CD14-positive monocyte (primary cell): ENCODE results near the gene SRR. TPM values are rescaled to one million over a fixed set of nuclear protein-coding genes. Genes with fewer than 3 reads are reported as not detected.

ENCODE experiments used
- DNase-seq, 3 donors: peaks; one replicate each; pipeline ENCODE4 v3.0.0-alpha.2; 2011 to 2022
- H2AFZ ChIP-seq: 2 replicates; pipeline ENCODE4 v1.6.0; 2012; ENCODE audit warnings: mild to moderate bottlenecking, low read depth, low read length, inconsistent platforms; ENCODE audit not compliant: insufficient read depth, poor library complexity, severe bottlenecking
- H3K27ac ChIP-seq, 2 donors: 1 replicate in 1 of 2; 2 replicates in 1 of 2; pipeline ENCODE4 v1.5.1; 2012 to 2013; ENCODE audit warnings: low read length in 2 of 2, control low read depth in 1 of 2, inconsistent platforms in 1 of 2, low read depth in 1 of 2, mild to moderate bottlenecking in 1 of 2
- H3K27me3 ChIP-seq, 2 donors: one replicate each; pipeline versions ENCODE4 v1.6.0 to v1.6.1; 2011 to 2013; ENCODE audit warnings: low read length in 2 of 2; ENCODE audit not compliant: control insufficient read depth in 2 of 2, insufficient read depth in 2 of 2
- H3K36me3 ChIP-seq, 2 donors: replicated peaks in 1 of 2; 1 replicate in 1 of 2; 2 replicates in 1 of 2; pipeline versions ENCODE4 v1.5.1 to v1.6.1; 2012 to 2013; ENCODE audit warnings: low read length in 2 of 2, control low read depth in 1 of 2, inconsistent platforms in 1 of 2, mild to moderate bottlenecking in 1 of 2; ENCODE audit not compliant: insufficient read depth in 2 of 2, control insufficient read depth in 1 of 2
- H3K4me1 ChIP-seq, 2 donors: 1 replicate in 1 of 2; 2 replicates in 1 of 2; pipeline versions ENCODE4 v1.5.1 to v1.6.1; 2012 to 2013; ENCODE audit warnings: low read length in 2 of 2, control low read depth in 1 of 2, inconsistent platforms in 1 of 2, mild to moderate bottlenecking in 1 of 2, moderate library complexity in 1 of 2; ENCODE audit not compliant: insufficient read depth in 2 of 2, control insufficient read depth in 1 of 2
- H3K4me2 ChIP-seq: replicated peaks from 2 replicates; pipeline ENCODE3; 2012; ENCODE audit warnings: low read length, moderate library complexity, mild to moderate bottlenecking; ENCODE audit not compliant: poor library complexity, severe bottlenecking; ENCODE audit errors: extremely low read depth
- H3K4me3 ChIP-seq, 3 experiments: fragments of 200-600 bp in 1 of 3; sonication (generic) in 1 of 3; replicated peaks in 1 of 3; 1 replicate in 2 of 3; 2 replicates in 1 of 3; pipeline ENCODE4 v1.5.1; 2011 to 2013; ENCODE audit warnings: low read length in 3 of 3, mild to moderate bottlenecking in 3 of 3, control low read depth in 2 of 3, low read depth in 2 of 3, inconsistent platforms in 1 of 3, moderate library complexity in 1 of 3
- H3K79me2 ChIP-seq: 2 replicates; pipeline ENCODE4 v1.6.0; 2012; ENCODE audit warnings: mild to moderate bottlenecking, control low read depth, inconsistent platforms, low read length, moderate library complexity; ENCODE audit not compliant: insufficient read depth
- H3K9ac ChIP-seq: 2 replicates; pipeline ENCODE4 v1.6.0; 2017; ENCODE audit warnings: low read length, mild to moderate bottlenecking; ENCODE audit not compliant: insufficient read depth, poor library complexity, severe bottlenecking
- H3K9me3 ChIP-seq, 2 donors: replicated peaks in 1 of 2; 1 replicate in 1 of 2; 2 replicates in 1 of 2; pipeline versions ENCODE4 v1.5.1 to v1.6.1; 2012 to 2013; ENCODE audit warnings: low read length in 2 of 2, control low read depth in 1 of 2; ENCODE audit not compliant: control insufficient read depth in 1 of 2, insufficient read depth in 1 of 2
- H4K20me1 ChIP-seq: 2 replicates; pipeline ENCODE4 v1.6.0; 2012; ENCODE audit warnings: mild to moderate bottlenecking, low read length, control low read depth, moderate library complexity; ENCODE audit not compliant: insufficient read depth
- H3K27ac Mint-ChIP-seq, 7 donors: one replicate each; pipeline ENCODE4 v1.8.0; 2020; ENCODE audit warnings: mild to moderate bottlenecking in 7 of 7, mixed read lengths in 7 of 7, moderate library complexity in 6 of 7, inconsistent platforms in 2 of 7
- H3K27me3 Mint-ChIP-seq, 3 donors: one replicate each; pipeline ENCODE4 v1.8.0; 2021 to 2022; ENCODE audit warnings: low read depth in 3 of 3, mild to moderate bottlenecking in 3 of 3, mixed read lengths in 3 of 3, moderate library complexity in 3 of 3, inconsistent platforms in 1 of 3
- H3K36me3 Mint-ChIP-seq, 2 donors: one replicate each; pipeline ENCODE4 v1.8.0; 2020; ENCODE audit warnings: mixed read lengths in 2 of 2, inconsistent platforms in 1 of 2, mild to moderate bottlenecking in 1 of 2
- H3K4me1 Mint-ChIP-seq: one replicate; pipeline ENCODE4 v1.8.0; 2020; ENCODE audit warnings: mild to moderate bottlenecking, mixed read lengths
- H3K4me3 Mint-ChIP-seq, 2 donors: one replicate each; pipeline ENCODE4 v1.8.0; 2020; ENCODE audit warnings: mild to moderate bottlenecking in 2 of 2, mixed read lengths in 2 of 2, moderate library complexity in 1 of 2
- H3K9me3 Mint-ChIP-seq, 7 donors: one replicate each; pipeline ENCODE4 v1.8.0; 2020 to 2022; ENCODE audit warnings: mixed read lengths in 7 of 7, mild to moderate bottlenecking in 6 of 7, moderate library complexity in 6 of 7, inconsistent platforms in 2 of 7
- WGBS: methylation state at CpG from one replicate; pipeline ENCODE4 v1.1.5; 2013; ENCODE audit warnings: missing lambda C conversion rate; ENCODE audit not compliant: insufficient coverage; 5-methylcytosine and 5-hydroxymethylcytosine counted together
- intact Hi-C, 2 donors: fragments of 100-400 bp; cut with micrococcal nuclease; formaldehyde crosslinking; loops; one replicate each; pipeline versions ENCODE4 v1.15.0 to v1.15.1; 2023
- polyA plus RNA-seq, 3 donors: library from polyadenylated mRNA; depleted of rRNA in 1 of 3; unstranded in 2 of 3; stranded (reverse) in 1 of 3; fragments of 300-500 nt in 2 of 3; fragments of >200 nt in 1 of 3; fragmentation: Illumina TruSeq in 2 of 3; gene quantifications; 1 replicate in 2 of 3; 2 replicates in 1 of 3; pipeline ENCODE4 v1.2.3, GENCODE V29; 2012 to 2021
- TF ChIP-seq, protein P1 (sequence below): fragments of 200-600 bp; IDR thresholded peaks from one replicate; pipeline ENCODE4 v1.8.0; 2022; ENCODE audit warnings: antibody characterized with exemption, mild to moderate bottlenecking

Gene SRR
- polyA plus RNA-seq, 3 donors, result 3.4 to 5.7 (median 3.7) TPM

DNA sequence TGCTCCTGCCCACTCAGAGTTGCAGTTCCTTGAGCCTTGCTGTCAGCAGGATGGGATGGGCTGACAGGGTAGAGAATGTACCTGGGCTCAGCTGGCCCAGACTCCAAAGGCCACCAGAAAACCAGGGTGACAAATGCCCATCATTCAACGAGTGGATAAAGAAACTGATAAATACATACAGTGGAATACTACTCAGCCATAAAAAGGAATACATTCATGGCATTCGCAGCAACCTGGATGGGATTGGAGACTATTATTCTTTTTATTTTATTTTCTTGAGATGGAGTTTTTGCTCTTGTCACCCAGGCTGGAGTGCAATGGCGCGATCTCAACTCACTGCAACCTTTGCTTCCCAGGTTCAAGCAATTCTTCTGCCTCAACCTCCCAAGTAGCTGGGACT, 53.5 kb downstream of the SRR start:
- peaks cover 0 to 4% (median 1%) of the 10 kb centered on the region in 3 donors for H3K27me3 Mint-ChIP-seq
- H2AFZ ChIP-seq, result no peak overlapping the region
- H4K20me1 ChIP-seq, result no peaks in the 10 kb centered on the region
- H3K9me3 Mint-ChIP-seq, result peaks cover 0 to 3% (median 0%) of the 10 kb centered on the region in 7 donors
- 100% methylated on average over 2 of the region's 4 CpGs for WGBS
- H3K27ac Mint-ChIP-seq, result no peak overlapping the region
- no peak overlapping the region for H3K9ac ChIP-seq
- DNase-seq, result no peak
- H3K9me3 ChIP-seq, result no peaks in the 10 kb centered on the region
- intact Hi-C loops, result no loop called here
- TF ChIP-seq, protein P1, sequence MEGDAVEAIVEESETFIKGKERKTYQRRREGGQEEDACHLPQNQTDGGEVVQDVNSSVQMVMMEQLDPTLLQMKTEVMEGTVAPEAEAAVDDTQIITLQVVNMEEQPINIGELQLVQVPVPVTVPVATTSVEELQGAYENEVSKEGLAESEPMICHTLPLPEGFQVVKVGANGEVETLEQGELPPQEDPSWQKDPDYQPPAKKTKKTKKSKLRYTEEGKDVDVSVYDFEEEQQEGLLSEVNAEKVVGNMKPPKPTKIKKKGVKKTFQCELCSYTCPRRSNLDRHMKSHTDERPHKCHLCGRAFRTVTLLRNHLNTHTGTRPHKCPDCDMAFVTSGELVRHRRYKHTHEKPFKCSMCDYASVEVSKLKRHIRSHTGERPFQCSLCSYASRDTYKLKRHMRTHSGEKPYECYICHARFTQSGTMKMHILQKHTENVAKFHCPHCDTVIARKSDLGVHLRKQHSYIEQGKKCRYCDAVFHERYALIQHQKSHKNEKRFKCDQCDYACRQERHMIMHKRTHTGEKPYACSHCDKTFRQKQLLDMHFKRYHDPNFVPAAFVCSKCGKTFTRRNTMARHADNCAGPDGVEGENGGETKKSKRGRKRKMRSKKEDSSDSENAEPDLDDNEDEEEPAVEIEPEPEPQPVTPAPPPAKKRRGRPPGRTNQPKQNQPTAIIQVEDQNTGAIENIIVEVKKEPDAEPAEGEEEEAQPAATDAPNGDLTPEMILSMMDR, result no peak
- no peak overlapping the region for H3K27ac ChIP-seq
- H3K36me3 ChIP-seq, result no peaks in the 10 kb centered on the region
- no peak overlapping the region for H3K4me3 ChIP-seq
- no peak overlapping the region for H3K4me2 ChIP-seq
- no peaks in the 10 kb centered on the region for H3K4me1 ChIP-seq
- H3K36me3 Mint-ChIP-seq, result peaks cover 3 to 13% of the 10 kb centered on the region in 2 donors
- no peaks in the 10 kb centered on the region for H3K4me1 Mint-ChIP-seq
- H3K79me2 ChIP-seq, result no peaks in the 10 kb centered on the region
- H3K27me3 ChIP-seq, result no peaks in the 10 kb centered on the region
- no peak overlapping the region for H3K4me3 Mint-ChIP-seq

DNA sequence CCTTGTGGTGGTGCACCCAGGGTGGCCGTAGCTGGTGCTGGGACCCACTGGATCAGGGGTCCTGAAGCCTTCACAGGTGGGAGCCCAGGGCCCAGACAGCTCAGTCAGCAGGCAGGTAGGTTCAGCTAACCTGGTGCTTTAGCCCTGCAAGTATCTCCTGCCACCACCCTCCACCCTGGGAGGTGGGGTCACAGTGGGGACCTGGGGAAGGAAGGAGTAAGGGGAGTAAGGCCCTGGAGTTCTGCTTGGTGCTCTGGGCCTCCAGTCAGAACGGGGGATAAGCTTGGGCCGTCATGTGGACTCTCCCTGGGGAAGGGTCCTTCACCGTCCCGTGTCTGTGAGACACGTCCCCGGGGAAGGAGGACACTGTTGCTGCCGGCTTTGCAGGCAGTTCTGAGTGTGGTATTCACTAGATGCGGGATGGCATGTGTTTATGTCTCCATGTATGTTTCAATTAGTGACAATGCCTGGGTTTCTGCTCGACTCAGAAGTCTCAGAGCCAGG, 54.2 kb downstream of the SRR start:
- TF ChIP-seq, protein P1, result no peak
- H3K9me3 ChIP-seq, result no peaks in the 10 kb centered on the region
- no peaks in the 10 kb centered on the region for H3K79me2 ChIP-seq
- H2AFZ ChIP-seq, result no peak overlapping the region
- no peak for DNase-seq
- H3K4me1 ChIP-seq, result no peaks in the 10 kb centered on the region
- H3K27me3 Mint-ChIP-seq, result peaks cover 0 to 4% (median 1%) of the 10 kb centered on the region in 3 donors
- H3K9ac ChIP-seq, result no peak overlapping the region
- H3K36me3 ChIP-seq, result peaks cover 0 to 4% of the 10 kb centered on the region in 2 donors
- peaks cover 0 to 3% (median 0%) of the 10 kb centered on the region in 7 donors for H3K9me3 Mint-ChIP-seq
- H3K27me3 ChIP-seq, result no peaks in the 10 kb centered on the region
- intact Hi-C loops, result no loop called here
- H3K4me3 Mint-ChIP-seq, result no peak overlapping the region
- H3K4me2 ChIP-seq, result no peak overlapping the region
- H3K27ac ChIP-seq, result no peak overlapping the region
- no peaks in the 10 kb centered on the region for H4K20me1 ChIP-seq
- H3K4me1 Mint-ChIP-seq, result no peaks in the 10 kb centered on the region
- 97% methylated on average over 10 of the region's 10 CpGs for WGBS
- H3K4me3 ChIP-seq, result no peak overlapping the region
- peaks cover 8 to 18% of the 10 kb centered on the region in 2 donors for H3K36me3 Mint-ChIP-seq
- H3K27ac Mint-ChIP-seq, result peak overlapping the region in 2 of 7 donors; percentile 46 to 69
